GM19043 (cell line): ENCODE data around the gene C12orf75.
"Not testable (repeated sequence)": the region's sequence is repeated elsewhere in the genome, so short reads cannot be mapped to it uniquely, and the experiment has no call there.

Experiments
- ATAC-seq: cut with Tn5 transposase; IDR thresholded peaks from one replicate; pipeline ENCODE4 v1.9.1; 2021; ENCODE audit warnings: low read depth; ENCODE audit not compliant: unreplicated experiment

C12orf75 gene

GRCh38 chr12:105330283-105330930, at the start of gene C12orf75:
TSS of gene C12orf75 (plus strand) at chr12:105330691. CDS start at chr12:105330892, 201 bp downstream.
- ATAC-seq: peak; percentile 61

DNA sequence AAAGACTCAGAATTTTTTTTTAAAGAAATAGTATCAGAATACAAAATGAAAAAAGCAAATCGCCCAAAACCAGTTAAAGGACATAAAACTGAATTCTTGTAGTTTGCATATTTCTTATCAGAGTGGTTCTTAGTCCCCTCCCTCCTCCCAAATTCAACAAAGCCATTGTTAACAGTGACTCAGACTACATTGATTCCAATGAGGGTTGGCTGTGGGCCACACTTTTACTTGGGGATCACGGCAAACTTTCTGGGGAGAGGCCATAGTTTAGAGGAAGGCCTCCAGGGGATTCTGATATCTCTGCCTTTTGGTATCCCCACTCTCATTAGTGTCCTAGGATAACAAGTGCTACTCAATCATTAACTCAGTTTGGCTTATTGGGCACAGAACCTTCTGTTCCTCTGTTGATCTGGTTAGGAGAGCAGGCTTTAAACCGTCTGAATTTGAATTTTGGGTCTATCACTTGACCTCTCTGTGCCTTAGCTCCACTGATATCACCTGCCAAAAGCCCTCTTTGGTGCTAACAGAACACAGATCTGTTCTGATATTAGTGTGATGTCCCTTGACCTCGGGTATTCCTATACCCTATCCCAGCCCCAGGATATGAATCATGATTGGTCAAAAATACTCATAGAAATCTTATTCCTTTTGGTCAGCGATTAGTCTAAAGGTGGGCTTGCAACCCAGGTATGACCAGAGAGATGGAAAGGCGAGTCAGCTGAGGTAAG, 49.4 kb upstream of the C12orf75 start:
- no peak for ATAC-seq

- no peak for ATAC-seq
These were observed 48.8 kb upstream of the C12orf75 start for GRCh38 chr12:105281694-105282049.

DNA sequence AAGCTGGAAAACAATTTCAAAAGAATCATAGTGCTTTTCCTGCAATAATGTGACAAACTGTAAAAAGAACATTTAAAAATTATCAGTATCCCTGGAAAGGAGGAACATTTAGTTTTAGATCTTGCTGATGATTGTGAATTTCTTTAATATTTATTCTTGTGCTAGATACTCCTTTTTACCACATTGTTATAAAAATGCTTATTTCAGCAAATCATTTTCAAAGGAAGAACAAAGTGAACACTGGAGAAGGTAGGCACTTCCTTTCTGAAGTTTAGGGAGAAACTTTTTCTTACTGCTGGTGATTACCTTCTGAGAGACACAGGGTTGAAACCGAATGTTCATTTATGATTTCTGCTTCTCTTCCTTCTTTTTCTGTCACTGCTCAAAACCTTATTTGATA, 45.1 kb upstream of the C12orf75 start:
- ATAC-seq: no peak

- no peak for ATAC-seq
These were observed 43.1 kb upstream of the C12orf75 start for GRCh38 chr12:105287408-105287807.

DNA sequence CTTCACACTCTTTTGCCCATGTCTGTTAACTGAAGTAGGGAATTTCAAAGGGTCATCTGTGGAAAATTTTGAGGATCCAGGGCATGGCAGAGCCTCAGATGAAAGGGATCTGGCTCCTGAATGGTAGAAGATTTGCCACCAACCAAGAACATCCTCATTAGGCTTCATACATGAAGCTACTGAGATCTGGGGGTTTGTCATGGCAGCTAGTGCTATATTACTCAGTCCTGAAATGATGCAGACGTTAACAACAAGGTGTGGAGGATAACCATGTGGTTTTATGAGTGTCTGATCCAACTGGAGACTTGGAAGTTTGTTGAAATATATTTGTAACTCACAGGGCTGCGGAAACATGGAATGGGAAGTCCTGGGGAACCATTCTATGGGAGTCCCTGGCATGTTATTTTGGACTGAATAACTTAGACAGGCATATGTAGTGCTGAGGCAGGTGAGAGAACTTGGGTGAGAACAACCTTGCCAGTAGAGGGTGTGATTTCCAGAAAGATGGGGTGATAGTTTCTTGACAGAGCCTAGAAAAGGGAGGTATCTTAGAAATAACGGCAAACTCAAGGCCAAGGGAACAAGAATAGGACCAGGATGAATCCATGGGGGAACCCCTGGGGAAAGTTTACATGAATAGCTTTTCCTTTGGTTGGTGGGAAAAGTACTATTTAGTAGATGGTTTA, 42.0 kb upstream of the C12orf75 start:
- no peak for ATAC-seq

GRCh38 chr12:105289114-105289904, 41.2 kb upstream of the C12orf75 start:
- ATAC-seq: no peak

DNA sequence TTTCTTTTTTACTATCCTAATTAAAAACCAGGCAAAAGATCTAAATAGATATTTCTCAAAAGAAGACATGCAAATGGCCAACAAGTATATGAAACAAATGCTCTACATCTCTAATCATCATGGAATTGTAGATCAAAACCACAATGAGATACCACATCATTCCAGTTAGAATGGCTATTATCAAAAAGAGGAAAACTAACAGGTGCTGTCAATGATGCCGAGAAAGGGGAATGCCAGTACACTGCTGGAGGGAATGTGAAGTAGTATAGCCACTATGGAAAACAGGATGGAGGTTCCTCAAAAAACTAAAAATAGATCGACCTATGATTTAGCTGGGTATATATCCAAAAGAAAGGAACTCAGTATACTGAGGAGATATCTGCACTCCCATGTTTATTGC, 39.0 kb upstream of the C12orf75 start:
- no peak for ATAC-seq

GRCh38 chr12:105292705-105293104, 37.8 kb upstream of the C12orf75 start:
- no peak for ATAC-seq

DNA sequence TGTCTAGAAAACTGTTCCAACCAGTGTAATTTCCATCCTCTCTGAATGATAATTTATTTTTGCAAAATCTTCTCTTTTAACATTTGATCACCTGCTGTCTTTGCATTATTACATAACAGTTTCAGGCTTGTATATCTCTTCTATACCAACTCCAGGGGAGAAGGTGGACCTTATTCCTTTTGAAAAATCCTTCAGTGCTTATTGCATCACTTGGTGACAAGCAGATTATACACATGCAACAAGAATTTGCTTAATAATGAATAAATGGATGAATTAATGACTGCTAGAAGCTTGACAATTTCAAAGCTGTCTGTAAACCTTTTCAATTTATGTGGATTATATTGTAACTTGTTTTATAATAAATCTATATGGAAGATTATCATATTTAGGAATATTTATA, 37.3 kb upstream of the C12orf75 start:
- no peak for ATAC-seq

DNA sequence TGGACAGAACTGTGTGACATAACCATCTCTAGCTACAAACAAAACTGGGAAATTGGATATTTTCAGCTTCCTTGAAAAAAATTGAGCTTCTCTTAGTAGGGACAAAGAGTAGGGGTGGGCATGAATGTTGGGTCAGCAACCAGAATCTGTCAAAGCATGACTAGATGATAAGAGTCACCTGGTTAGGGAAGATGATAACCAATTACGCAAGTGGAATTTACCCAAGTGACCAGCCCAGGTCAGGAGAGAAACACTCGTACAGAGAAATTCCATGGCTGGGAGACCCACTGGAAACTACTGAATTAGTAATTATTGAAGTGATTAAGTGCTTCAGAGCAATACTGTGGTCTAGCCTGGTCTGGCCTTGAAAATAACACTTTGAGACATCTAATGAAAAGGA, 36.3 kb upstream of the C12orf75 start:
- no peak for ATAC-seq

GRCh38 chr12:105294886-105295479, 35.5 kb upstream of the C12orf75 start:
- ATAC-seq: no peak

- no peak for ATAC-seq
These were observed 34.1 kb upstream of the C12orf75 start for GRCh38 chr12:105296116-105297089.

- ATAC-seq: no peak
These were observed 29.6 kb upstream of the C12orf75 start for GRCh38 chr12:105300883-105301282.

DNA sequence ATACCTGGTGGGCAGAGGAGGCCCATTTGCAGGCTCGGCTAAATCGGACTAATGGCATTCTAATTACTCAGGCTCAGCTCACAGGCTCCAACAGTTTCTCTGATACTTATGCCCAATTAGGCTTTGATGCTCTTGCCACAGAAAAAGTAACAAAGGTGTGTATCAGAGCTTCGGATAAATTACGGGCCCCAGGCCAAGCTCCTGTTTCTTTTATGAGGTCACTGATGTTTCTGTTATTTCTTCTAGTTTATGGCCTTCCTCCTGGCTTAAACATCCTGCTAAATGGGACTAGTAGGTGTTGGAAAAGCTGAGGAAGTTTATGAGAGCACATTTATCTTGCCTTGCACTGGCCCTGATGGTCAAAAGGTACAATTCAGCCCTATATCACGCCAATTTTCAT, 28.8 kb upstream of the C12orf75 start:
- ATAC-seq: no peak

GRCh38 chr12:105302986-105303385, 27.5 kb upstream of the C12orf75 start:
- not testable (repeated sequence) for ATAC-seq

DNA sequence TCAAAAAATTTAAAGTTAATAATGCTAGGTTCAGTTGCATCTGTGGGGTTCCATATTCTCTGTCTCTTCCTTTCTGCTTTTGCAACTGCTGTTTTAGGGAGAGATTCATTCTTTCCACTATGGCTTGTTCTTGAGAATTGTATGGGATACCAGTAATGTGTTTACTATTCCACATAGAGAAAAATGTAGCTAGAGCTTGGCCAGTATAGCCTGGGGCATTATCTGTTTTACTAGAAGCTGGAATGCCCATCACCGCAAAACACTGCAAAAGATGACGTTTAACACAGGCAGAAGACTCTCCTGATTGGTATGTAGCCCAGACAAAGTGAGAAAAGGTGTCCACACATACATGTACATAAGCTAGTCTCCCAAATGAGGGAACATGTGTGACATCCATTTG, 25.9 kb upstream of the C12orf75 start:
- not testable (repeated sequence) for ATAC-seq

DNA sequence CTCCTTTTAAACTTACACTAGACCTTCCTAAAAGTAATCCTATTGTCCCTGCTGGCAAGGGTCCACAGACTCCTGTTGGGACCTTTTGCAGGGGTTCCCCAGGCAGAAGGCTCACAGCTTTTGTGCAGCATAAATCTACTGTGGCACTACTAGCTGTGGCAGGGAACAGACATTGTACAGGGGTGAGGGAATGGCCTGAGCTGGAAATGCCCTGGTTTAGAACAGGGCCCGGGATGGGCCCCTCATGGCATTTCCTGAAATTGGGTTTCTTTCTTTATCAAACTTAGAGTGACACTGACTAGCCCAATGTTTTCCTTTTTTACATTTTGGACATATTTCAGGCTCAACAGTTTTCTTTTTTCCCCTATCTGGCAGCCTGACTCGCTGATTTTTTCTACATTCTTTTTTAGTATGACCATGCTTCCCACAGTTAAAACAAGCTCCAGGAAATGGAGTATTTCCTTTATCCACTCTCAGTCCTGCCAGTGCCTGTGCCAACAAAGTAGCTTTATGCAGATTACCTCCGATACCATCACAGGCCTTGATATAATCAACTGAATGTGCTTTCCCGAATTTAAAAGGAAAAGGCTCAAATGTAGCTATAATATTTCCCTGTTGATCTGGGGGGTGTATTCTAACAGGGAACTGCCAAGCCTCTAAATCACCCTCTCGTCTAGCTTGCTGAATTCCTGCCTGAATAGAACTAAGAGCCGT, 22.7 kb upstream of the C12orf75 start:
- ATAC-seq: not testable (repeated sequence)

GRCh38 chr12:105308839-105309238, 21.7 kb upstream of the C12orf75 start:
- not testable (repeated sequence) for ATAC-seq
